ENCODE measurements around the gene CRLF3. TPM values are rescaled to one million over a fixed set of nuclear protein-coding genes. Genes with fewer than 3 reads are reported as not detected.
A peak's percentile ranks its signal among the peaks of the same experiment; 100 is the strongest.

CRLF3 gene
- total RNA-seq, 4 donors from 2014 or later: 15.8 to 23.1 (median 19.4) TPM

GRCh38 chr17:30858556-30859250 lies 34.2 kb upstream of the CRLF3 start:
- in situ Hi-C loops (cut with MboI; ENCODE audit: low pct_ligation_motif_present in 1 of 4, low pct_unique_long_range_greater_than_20kb in 1 of 4, low sequenced_read_pairs in 3 of 4): no loop called here
- Histone ChIP-seq H3K27me3 (no peaks in the 10 kb centered on the region), H3K27ac (no peak overlapping the region), H3K4me3 (no peak overlapping the region), H3K9me3 (no peaks in the 10 kb centered on the region), H3K36me3 (no peaks in the 10 kb centered on the region), H3K4me1 (no peaks in the 10 kb centered on the region)
- intact Hi-C loops (cut with DNase I; ENCODE audit: low total_unique reads): no loop called here
- WGBS, 2 donors (ENCODE audit: low coverage in 1 of 2): 83 to 92% methylated on average over 9 of the region's 9 CpGs
- TF ChIP-seq POLR2A (IDR thresholded peaks at IDR 0.05) (no peak), EP300 (IDR thresholded peaks at IDR 0.05; ENCODE audit: low read depth) (no peak), POLR2AphosphoS5 (IDR thresholded peaks at IDR 0.05) (no peak)
- TF ChIP-seq, protein P1, sequence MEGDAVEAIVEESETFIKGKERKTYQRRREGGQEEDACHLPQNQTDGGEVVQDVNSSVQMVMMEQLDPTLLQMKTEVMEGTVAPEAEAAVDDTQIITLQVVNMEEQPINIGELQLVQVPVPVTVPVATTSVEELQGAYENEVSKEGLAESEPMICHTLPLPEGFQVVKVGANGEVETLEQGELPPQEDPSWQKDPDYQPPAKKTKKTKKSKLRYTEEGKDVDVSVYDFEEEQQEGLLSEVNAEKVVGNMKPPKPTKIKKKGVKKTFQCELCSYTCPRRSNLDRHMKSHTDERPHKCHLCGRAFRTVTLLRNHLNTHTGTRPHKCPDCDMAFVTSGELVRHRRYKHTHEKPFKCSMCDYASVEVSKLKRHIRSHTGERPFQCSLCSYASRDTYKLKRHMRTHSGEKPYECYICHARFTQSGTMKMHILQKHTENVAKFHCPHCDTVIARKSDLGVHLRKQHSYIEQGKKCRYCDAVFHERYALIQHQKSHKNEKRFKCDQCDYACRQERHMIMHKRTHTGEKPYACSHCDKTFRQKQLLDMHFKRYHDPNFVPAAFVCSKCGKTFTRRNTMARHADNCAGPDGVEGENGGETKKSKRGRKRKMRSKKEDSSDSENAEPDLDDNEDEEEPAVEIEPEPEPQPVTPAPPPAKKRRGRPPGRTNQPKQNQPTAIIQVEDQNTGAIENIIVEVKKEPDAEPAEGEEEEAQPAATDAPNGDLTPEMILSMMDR (IDR thresholded peaks at IDR 0.05): no peak
- no peak for DNase-seq

DNA sequence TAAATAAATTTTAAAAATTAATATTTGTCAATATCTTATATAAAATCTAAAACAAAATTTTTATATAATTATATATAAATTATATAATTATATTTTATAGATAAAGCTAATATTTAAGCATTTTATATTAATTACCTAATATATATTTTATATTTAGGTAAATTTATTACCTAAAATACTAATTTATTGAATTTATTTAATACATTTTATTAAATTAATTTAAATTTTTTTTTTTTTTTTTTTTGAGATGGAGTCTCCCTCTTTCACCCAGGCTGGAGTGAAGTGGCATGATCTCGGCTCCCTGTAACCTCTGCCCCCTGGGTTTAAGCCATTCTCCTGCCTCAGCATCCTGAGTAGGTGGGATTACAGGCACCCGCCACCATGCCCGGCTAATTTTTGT lies 29.7 kb upstream of the CRLF3 start:
- WGBS, 2 donors (ENCODE audit: low coverage in 1 of 2): 94 to 97% methylated on average over 2 to 3 of the region's 3 CpGs
- Histone ChIP-seq H3K4me1 (no peaks in the 10 kb centered on the region), H3K27ac (no peak overlapping the region), H3K9me3 (no peaks in the 10 kb centered on the region), H3K27me3 (no peaks in the 10 kb centered on the region), H3K4me3 (no peak overlapping the region), H3K36me3 (no peaks in the 10 kb centered on the region)
- in situ Hi-C loops (cut with MboI; ENCODE audit: low pct_ligation_motif_present in 1 of 4, low pct_unique_long_range_greater_than_20kb in 1 of 4, low sequenced_read_pairs in 3 of 4) (no loop called here), intact Hi-C loops (cut with DNase I; ENCODE audit: low total_unique reads) (no loop called here)
- TF ChIP-seq EP300 (IDR thresholded peaks at IDR 0.05; ENCODE audit: low read depth) (no peak), POLR2AphosphoS5 (IDR thresholded peaks at IDR 0.05) (no peak), POLR2A (IDR thresholded peaks at IDR 0.05) (no peak)
- TF ChIP-seq, protein P1 (IDR thresholded peaks at IDR 0.05): no peak
- DNase-seq: no peak

GRCh38 chr17:30848021-30848420 lies 23.5 kb upstream of the CRLF3 start:
- WGBS, 2 donors (ENCODE audit: low coverage in 1 of 2): 86 to 93% methylated on average over 4 to 6 of the region's 6 CpGs

GRCh38 chr17:30840771-30841170 lies 16.3 kb upstream of the CRLF3 start:
- no peaks in the 10 kb centered on the region for H3K36me3 ChIP-seq
- DNase-seq: no peak
- in situ Hi-C loops (cut with MboI; ENCODE audit: low pct_ligation_motif_present in 1 of 4, low pct_unique_long_range_greater_than_20kb in 1 of 4, low sequenced_read_pairs in 3 of 4) (no loop called here), intact Hi-C loops (cut with DNase I; ENCODE audit: low total_unique reads) (no loop called here)
- 87 to 100% methylated on average over 1 to 7 of the region's 7 CpGs for WGBS, 2 donors (ENCODE audit: low coverage in 1 of 2)
- TF ChIP-seq POLR2A (IDR thresholded peaks at IDR 0.05) (no peak), POLR2AphosphoS5 (IDR thresholded peaks at IDR 0.05) (no peak), EP300 (IDR thresholded peaks at IDR 0.05; ENCODE audit: low read depth) (no peak)
- TF ChIP-seq, protein P1 (IDR thresholded peaks at IDR 0.05): no peak
- H3K27ac ChIP-seq: peak overlapping the region in 2 of 4 donors; percentile 8 to 48
- H3K27me3 ChIP-seq: no peaks in the 10 kb centered on the region
- no peaks in the 10 kb centered on the region for H3K9me3 ChIP-seq
- no peaks in the 10 kb centered on the region for H3K4me1 ChIP-seq
- no peak overlapping the region for H3K4me3 ChIP-seq

More at GRCh38 chr17:30848021-30848420, 23.5 kb upstream of the CRLF3 start:
- no peak for DNase-seq
- H3K36me3 ChIP-seq: no peaks in the 10 kb centered on the region
- no peaks in the 10 kb centered on the region for H3K27me3 ChIP-seq
- intact Hi-C loops (cut with DNase I; ENCODE audit: low total_unique reads) (no loop called here), in situ Hi-C loops (cut with MboI; ENCODE audit: low pct_ligation_motif_present in 1 of 4, low pct_unique_long_range_greater_than_20kb in 1 of 4, low sequenced_read_pairs in 3 of 4) (no loop called here)
- H3K4me3 ChIP-seq: no peak overlapping the region
- no peak for TF ChIP-seq POLR2A (IDR thresholded peaks at IDR 0.05)
- no peaks in the 10 kb centered on the region for H3K4me1 ChIP-seq
- no peak overlapping the region for H3K27ac ChIP-seq
- no peaks in the 10 kb centered on the region for H3K9me3 ChIP-seq
